SW 1271 (cell line): ENCODE measurements around the gene CIAO2B.

Source experiments
- DNase-seq, 2 experiments: peaks; one replicate each; lab custom pipeline; 2025; lab: John Stamatoyannopoulos, UW

The CIAO2B gene

DNA sequence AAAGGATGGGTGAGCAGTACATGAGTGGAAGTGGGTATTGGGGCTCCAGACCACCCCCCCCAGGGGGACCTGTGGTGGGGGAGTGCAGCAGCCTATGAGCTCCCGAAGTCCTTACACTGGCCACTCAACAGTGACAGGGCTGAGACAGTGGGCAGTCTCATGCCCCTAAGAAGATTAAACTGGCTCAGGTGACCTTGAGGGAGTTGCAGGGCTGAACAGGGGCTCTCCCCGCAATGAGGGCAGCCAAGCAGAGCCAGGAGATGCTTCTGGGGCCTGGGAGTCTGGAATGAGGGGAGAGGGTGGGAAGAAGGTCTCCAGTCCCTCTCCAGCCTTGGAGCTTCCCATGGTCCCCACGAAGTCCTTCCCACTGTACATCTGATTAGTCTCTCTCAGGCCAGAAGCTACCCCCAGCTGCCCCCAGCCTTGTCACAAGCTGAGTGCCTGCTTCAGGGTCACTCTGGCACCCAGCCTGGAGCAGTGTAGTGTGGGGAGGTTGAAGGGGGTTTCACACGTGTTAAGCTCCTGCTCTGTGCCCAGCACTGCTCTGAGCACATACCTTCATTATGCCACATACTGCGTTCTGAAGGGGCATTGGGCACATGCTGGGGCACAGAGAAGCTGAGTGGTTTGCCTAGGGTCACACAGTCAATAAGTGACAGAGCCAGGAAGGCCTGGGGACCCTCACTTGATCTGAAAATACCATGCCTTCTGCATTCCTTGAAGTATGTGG lies 14.5 kb downstream of the CIAO2B start:
- DNase-seq = no peak

DNA sequence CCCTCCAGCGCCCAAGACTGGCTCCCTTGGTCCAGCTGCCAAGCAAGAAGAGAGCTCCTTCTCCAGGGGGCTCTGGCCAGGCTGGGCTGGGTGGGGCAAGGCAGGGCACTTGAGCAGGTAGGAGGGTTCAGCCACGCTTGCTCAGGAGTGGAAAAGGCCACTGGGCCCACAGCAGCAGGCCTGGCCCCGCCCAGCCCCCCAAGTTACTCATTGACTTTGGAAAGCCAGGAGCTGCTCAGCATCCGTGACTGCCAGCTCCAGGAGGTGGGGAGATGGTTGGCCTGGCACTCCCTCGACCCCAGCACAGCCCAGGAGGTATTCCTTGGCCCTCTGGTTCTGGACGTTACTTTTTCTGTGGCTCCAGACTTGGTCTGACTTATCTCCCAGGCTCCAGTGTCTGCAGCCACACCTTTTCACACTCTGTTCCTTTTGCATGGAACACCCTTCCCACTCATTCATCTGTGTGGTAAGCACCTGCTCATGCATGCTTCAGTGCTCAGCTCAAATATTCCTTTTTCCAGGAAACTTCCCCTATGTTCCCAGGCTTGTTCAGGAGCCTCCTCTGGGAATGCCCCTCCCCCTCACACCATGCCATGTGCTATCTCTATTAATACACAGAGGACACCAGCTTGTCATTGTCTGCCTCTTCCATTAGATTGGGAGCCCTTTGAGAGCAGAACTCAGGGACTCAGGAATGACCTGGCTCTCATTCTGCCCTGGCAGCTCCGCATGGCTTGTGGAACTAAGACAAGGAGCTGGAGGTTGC lies 15.2 kb downstream of the CIAO2B start, which contains the start of gene CDH16:
CDH16 (minus strand) TSS at position 83 of the 766 bp plus-strand sequence. CDS start 820 bp downstream, outside the sequence.
- no peak for DNase-seq

DNA sequence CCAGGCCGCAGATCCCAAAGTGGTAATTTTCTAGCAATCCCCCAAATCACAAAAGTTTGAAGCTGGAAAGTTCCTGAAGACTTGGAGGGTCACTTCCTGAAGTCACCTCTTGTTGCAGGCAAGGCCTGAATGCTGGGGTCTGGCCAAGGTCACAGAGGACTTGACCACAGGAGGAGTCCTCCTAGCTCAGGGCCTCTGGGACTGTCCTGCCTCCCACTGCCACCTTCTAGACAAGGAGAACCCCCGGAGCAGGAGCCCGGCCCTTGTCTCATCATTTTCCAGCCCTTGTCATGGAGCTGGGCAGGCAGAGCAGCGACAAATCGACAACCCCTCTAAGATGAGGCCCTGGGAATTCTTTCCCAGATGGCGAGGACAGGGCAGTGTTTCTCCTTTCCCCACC lies 15.8 kb downstream of the CIAO2B start:
- no peak for DNase-seq

DNA sequence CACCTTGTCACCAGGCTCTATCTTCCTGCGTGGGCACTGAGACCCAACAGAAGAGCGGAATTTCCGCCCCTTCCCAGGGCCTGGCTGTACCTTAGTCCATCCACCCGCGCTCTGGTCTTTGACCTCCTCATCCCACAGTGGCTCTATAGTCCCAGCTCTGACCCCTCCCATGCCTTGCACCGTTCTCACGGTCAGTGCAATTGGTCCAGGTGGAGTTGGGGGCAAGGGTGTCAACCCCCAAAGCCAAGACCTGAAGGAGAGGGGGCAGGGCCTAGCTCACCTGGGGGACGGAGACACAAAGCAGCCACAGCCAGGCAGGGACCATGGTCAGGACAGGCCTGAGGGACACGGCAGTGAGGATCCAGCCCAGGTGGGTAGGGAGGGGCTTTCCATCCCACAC lies 16.5 kb downstream of the CIAO2B start:
- DNase-seq = no peak

DNA sequence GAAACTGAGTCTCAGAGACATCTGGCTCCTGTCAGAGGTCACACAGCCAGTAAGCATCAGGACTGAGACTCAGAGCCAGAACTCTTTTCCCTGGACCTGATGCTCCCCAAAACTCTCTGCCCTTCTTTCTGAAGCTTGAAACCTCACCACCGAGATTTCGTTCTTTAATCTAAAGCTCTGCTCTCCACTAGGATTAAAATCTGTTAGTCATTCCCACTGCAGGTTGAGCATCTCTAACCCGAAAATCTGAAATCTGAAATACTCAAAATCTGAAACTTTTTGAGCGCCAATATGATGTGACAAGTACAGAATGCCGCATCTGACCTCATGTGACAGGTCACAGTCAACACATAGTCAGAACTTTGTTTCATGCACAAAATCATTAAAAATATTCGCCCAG lies 17.7 kb downstream of the CIAO2B start:
- no peak for DNase-seq

DNA sequence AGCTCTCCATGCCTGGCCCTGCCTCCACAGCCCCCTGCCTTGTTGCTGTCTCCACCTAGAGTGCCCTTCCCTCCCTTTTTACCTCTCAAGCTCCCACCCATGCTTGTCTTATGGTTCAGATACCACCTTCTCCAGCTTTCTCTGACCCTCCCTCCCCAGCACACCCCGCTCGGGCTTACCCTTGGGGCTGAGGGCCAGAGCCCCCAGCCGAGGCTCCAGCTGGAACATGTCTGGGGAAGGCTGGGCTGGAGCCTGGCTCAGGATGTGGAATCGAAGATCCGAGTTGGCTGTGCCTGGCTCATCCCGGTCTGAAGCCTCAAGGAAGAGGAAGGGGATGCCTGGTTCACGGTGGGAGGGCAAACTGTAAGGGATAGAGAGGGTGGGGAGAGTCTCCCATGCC lies 19.2 kb downstream of the CIAO2B start:
- DNase-seq = no peak

DNA sequence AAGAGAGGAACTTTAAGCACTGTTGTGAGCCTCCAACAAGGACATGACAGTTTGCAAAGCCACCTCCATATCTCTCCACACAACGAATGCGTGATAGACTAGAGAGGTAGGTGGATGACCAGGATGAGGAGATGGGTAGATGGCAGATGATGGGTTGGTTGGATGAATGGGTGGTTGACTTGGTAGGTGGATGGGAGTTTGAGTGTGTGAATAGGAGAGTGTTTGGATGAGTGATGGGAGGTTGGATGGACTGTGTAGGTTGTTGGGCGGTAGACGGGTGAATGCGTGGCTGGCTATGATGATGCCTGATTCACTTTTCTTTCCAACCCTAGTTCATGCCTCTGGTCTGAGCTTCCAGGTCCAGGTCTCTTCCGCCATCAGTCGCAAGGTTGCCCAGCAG lies 19.7 kb downstream of the CIAO2B start:
- DNase-seq = no peak

DNA sequence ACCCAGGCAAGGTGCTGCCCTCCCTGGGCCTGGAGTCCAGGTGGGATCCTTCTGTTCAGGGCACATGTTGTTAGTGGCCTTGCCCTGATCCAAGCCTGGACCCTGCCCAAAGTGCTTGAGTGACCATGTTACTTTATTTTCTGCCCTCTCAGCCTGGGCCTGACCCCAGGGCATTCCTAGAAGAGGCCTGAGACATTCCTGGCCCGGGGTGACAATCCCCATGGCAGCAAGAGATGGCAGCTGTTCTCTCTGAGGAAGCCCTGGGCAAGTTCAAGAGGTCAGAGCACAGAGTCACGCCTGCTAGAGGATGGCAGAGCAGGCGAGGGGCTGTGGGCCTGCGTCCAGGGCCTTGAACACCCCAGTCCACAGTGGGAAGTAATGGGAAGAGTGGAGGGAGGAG lies 20.5 kb downstream of the CIAO2B start:
- DNase-seq = no peak

DNA sequence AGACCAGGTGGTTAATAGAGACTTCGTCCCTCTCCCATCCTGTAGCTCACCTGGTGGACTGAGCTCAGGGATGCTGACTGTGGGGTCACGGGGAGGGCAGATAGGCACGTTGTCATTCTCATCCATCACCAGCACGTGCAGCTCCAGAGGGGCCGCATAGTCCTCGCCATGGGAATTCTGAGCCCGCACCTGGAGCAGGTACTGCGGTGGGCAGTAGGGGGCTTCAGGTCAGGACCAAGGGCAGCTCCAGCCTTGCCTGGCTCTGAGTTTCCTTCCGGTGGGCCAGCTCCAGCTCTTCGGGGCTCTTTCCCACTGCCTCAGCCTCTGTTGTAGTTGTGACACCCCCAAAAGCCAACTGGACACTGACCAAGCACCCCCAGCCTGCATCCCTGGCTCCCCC lies 21.1 kb downstream of the CIAO2B start:
- no peak for DNase-seq

DNA sequence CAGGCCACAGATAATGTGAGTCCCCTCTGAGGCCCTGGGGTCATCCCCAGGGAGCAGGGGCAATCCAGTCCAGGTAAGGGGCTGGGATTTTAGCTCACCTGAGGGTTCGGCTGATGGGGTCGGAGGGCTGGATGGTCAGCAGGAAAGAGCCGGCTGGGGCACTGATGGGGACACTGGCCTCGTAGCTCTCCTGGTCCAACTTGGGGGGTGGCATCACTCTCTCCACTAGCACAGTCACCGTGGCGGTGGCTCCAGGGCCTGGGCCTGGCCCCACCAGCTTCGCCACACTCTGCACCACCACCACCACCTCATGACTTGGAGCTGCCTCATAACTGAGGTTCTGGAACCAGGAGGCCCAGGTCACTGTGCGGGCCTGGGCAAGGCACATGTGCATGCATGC lies 22.4 kb downstream of the CIAO2B start:
- no peak for DNase-seq

DNA sequence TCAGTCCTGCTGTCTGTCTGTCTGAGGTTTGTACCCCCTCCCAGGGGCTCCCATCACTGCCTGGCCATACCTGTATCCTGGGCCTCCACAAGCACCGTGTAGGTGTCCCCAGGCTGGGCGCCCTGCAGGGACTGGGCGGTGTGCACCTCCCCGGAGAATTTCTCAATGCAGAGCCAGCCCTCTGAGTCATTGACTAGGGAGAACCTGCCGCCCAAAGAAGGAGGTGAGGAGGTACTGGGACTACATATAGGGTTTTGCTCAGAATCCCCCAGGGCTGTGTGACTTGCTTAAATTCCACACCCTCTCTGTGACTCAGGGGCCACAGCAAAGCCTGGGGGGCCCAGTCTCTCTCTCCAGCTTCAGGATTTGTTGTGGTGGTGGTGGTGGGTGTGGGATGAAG lies 23.1 kb downstream of the CIAO2B start:
- no peak for DNase-seq

DNA sequence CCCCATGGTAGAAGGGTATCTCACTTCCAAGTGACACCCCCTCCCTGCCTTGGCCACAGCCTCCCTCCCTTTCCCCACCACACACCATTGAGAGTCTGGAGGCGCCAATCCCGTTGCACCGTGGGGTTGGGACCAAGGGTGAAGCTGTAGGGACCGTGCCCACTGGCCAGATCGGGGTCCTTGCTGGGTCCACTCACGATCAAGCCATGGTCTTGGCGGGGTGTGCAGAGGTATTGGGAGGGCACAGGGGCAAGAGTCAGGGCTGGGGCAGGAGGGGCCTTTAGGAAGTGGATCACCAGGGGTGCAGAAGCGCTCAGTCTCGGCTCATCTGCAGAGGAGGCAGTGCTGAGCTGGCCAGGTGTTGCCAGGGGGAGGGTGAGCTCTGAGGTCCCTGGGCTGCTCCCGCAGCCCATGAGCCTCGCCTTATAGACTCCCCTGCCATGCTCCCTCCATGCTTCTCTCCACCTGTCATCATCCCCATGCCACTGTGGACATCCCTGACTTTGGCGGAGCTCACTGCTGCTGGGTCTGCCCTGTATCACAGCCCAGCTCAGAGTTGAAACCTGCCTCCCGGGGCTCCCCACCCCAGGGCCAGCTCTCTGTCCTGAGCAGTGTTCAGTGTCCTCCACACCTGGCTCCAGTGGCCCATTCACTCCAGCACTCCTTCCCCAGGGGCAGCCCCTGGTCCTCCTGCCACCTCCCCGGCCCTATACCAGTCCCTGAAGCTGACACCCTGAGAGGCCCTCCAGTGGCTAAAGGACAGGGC lies 23.8 kb downstream of the CIAO2B start:
- DNase-seq = no peak

DNA sequence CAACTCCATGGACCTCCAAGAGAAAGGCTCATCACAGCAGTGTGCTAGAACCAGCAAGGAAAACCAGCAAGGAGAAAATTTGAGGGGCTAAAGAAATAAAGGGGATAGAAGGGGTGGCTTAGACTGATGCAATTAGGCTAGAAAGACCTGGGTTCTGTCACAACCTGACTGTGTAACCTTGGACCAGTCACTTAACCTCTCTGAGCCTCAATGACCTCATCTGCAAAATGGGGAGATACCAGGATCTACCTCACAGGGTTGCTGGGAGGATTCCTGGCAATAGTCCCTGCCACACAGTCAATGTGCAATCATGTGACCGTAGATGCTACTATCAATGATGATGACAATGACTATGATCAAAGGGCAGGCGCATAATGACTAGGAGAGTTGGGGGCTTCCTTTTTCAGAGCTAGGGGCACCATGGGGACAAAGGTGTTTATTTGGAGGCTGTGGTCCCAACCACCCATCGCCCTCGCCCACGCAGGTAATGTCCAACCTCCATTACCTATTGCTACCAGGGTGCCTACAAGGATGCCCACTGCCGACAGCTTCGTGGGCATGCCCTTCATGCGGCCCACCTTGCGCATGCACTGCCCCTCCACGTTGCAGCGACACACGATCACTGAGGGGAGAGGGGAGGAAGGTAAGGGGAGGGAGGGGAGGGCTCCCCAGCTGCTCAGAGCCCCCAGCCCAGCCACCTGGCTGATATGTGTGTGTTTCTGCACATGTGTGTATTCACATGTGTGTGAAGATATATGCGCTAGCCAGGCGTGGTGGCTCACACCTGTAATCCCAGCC lies 25.2 kb downstream of the CIAO2B start:
- no peak for DNase-seq

DNA sequence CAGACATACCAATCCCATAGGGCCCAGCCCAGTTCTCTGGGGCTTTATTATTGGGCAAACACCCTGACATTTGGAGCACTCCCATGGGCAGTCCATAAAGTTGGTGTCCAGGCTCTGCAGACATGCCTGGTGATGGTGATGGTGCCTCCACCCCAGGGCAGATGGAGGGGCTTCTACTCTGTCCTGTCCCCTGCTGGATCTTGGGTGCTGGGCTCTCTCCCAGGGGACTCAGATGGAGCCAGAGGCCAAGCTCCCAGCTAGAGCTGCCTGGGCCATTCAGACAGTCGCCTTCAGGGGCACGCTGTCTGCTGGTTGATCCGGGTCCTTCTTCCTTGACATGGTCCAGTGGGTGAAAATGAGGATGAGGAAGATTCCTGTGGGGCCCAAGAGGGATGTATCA lies 26.1 kb downstream of the CIAO2B start:
- DNase-seq = no peak

DNA sequence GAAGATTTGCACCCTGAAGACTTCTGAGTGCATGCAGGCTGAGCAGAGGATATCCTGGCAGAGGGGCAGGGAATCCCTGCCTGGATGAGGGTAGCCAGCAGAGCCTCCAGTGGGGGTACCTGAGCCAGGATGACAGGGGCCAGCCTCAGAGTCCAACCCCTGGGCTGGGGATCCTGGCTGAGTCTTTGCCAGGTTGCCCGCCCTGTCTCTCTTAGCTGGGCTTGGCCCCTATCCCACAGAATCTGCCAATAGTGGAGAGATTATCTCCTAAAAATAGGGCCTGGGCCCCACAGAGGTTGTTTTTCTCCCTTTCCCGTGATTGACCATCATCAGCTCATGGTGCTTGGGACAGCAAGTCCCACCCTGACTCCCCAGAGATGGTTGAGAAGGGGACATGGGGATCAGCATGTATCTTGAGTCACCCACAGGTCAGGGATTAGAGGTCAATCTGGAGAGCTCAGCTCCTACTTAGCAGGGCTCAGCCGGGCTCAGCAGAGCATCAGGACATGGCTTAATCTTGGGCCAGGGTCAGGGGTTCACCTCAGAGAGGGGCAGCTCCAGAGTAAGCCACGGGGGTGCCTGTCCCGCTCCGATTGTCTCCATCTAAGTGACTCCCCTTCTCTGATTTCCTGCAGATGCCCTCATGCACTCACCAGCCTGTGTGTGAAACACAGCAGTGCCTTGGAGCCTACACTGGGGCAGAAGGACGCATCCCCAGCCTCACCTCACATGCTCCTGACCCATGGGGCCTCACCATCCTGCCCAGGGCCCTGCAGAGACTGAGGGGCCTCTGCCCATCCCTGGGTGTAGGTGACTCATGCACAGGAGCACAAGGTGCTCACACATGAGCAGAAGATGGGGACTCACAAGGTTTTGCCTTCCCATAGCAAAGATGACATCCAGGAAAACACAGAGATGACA lies 27.0 kb downstream of the CIAO2B start:
- no peak for DNase-seq

DNA sequence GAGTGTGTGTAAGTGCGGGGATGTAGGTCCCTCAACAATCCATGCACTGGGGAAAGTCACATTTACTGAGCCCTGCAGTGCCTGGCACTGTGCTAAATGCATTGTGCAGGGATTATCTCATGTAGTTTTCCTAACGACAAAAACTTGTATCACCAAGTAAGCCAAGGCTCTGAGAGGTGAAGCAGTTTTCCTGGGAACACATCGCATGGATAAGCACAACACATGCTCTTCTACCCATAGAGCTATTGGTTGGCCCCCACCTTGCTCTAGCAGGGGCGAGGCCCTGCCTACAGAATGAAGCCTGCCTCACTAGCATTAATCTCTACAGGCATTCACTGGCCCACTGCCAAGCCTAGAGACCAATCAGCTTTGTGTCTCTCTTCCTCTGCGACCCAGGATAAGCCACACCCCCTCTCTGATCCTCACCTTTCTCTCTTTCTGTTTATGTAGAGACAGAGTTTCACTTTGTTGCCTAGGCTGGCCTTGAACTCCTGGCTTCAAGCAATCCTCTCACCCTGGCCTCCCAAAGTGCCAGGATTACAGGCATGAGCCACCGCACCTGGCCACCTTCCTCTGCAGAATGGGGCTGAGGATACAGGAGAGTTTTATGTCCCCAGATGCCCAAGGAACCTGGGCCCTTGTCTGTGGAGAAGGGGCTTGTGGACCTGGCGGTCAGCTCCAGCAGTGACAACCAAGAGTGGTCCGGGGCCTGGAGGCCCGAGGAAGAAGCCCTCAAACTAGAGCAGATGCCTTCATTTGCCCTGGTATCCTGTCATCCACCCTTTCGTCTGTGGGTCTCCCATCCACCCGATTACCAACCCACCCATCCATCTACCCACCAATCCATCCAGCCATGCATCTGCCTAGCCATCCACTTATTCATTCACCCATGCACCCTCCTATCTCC lies 28.3 kb downstream of the CIAO2B start:
- no peak for DNase-seq

DNA sequence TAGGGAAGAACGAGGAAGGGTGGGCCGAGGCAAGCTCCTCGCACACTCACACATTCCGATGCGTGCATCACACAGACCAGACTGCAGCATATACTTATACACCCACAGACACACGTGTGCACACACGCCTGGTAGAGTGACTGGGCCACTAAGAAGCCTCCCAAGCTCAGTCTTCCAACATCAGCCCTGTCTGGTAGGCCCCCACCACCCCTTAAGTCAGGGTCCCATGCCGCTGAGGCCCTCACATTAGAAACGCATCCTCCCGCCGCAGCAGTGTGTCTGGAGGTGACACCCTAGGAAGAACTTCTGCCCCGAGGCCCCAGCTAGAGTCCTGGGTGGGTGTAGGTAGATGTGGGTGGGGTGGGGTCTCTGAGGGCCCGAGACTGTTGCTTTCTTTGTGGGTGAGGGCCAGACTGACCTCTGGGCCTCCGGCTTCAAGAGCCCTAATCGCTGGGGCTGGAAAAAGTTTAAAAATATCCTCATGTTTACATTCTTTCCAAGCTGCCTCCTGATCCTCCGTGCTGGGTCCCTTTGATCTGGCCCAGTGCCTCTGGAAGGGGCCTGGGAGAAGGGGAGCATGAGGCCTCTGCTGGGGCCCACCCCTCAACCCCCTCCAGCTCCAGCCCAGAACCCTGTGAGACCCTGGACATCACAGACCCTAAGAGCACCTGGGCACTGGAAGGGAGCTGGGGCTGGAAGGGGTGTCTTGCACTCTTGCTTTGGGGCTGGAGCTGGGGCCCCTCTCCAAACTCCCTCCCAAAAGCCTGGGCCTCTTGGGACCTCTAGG lies 29.2 kb downstream of the CIAO2B start:
- no peak for DNase-seq

DNA sequence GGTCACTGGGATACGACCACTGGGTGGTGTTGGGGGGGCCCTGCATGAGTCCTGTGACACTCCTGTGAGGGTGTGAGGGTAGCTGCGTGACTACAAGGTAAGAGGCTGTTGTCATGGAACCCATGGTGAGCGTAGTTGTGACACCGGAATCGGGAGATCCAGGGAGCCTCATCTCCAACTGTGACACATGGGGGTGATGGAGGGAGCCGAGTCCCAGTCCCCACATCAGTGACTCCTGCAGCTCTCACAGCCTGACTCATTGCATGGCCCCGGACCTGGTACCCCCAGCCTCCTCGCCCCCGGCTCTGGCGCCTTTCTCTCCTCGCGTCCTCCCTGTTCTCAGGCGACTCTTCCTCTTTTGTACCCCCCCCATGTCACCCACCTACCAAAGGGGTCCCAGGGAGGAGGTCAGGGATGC lies 29.8 kb downstream of the CIAO2B start:
- no peak for DNase-seq
